ENCODE data around the gene OGDHL. TPM values are rescaled to one million over a fixed set of nuclear protein-coding genes. Genes with fewer than 3 reads are reported as not detected.

The OGDHL gene
- total RNA-seq, 1 experiment from 2014 or later, result 22.6 TPM

- Mint-ChIP-seq H3K27me3 (ENCODE audit: low read depth) (peaks cover 77% of the 10 kb centered on the region), H3K4me3 (no peak overlapping the region), H3K36me3 (ENCODE audit: insufficient read depth in 1 of 3, low read depth in 3 of 3) (no peaks in the 10 kb centered on the region), H3K9me3 (peaks cover 0 to 2% of the 10 kb centered on the region in 2 experiments; a peak in 2 of 5 replicates), H3K4me1 (peaks cover 10 to 16% of the 10 kb centered on the region in 2 experiments), H3K27ac (no peak overlapping the region)
- Histone ChIP-seq H3K23me2 (ENCODE audit: insufficient read length, low read depth, low read length, poor library complexity, severe bottlenecking) (no peaks in the 10 kb centered on the region), H4K8ac (replicated peaks; ENCODE audit: insufficient read length, low read depth, low read length) (no peak overlapping the region), H2BK5ac (ENCODE audit: insufficient read length, low read length) (no peak overlapping the region), H3K4me1 (ENCODE audit: insufficient read depth, low read length) (no peaks in the 10 kb centered on the region; the same call in 1 of the 2 replicates), H3K9me3 (ENCODE audit: control insufficient read depth, low read depth, low read length) (no peaks in the 10 kb centered on the region), H3K27me3 (ENCODE audit: insufficient read depth, low read length) (peaks cover 14% of the 10 kb centered on the region; the same call in 1 of the 2 replicates), H2AK5ac (ENCODE audit: insufficient read length, low read length) (no peak overlapping the region), H2BK15ac (ENCODE audit: low read depth, low read length) (no peak overlapping the region), H4K91ac (ENCODE audit: insufficient read length, low read depth, low read length) (no peak overlapping the region), H2BK12ac (ENCODE audit: insufficient read length, low read depth, low read length) (no peak overlapping the region), H3K4ac (ENCODE audit: low read depth, low read length) (no peak overlapping the region), H3T11ph (ENCODE audit: low read length) (no peak overlapping the region), H3K18ac (ENCODE audit: insufficient read length, low read depth, low read length) (no peak overlapping the region), H4K5ac (ENCODE audit: insufficient read length, low read depth, low read length) (no peak overlapping the region), H2BK20ac (ENCODE audit: low read depth, low read length, poor library complexity, severe bottlenecking) (no peak overlapping the region), H3K56ac (ENCODE audit: insufficient read length, low read depth, low read length) (no peak overlapping the region), H2AFZ (ENCODE audit: low read length) (no peak overlapping the region), H3K9ac (ENCODE audit: extremely low read depth, insufficient read length, low read length) (no peak overlapping the region), H3K27ac (ENCODE audit: insufficient read length, low read depth, low read length) (no peak overlapping the region), H3K4me2 (ENCODE audit: insufficient read depth, insufficient read length, low read length) (no peak overlapping the region), H3K14ac (ENCODE audit: insufficient read depth, low read length) (no peak overlapping the region), H4K20me1 (ENCODE audit: control insufficient read depth, insufficient read depth, insufficient read length) (no peaks in the 10 kb centered on the region), H3K79me2 (ENCODE audit: insufficient read depth, low read length) (no peaks in the 10 kb centered on the region), H2BK120ac (ENCODE audit: low read depth, low read length, poor library complexity, severe bottlenecking) (no peak overlapping the region), H3K23ac (ENCODE audit: insufficient read length, low read depth, low read length) (no peak overlapping the region), H3K79me1 (ENCODE audit: insufficient read depth, low read depth, low read length, poor library complexity, severe bottlenecking) (no peaks in the 10 kb centered on the region)
- TF ChIP-seq CTCF (conservative IDR thresholded peaks at IDR 0.05), result no peak
- no CpG with 5 or more reads among the region's 9 CpGs for WGBS (ENCODE audit: extremely low coverage, insufficient read length, low lambda C conversion rate)
- DNase-seq, result no peak
Observed at GRCh38 chr10:49698679-49699078, 63.4 kb downstream of the OGDHL start.

Measured in H9 (cell line).